Measurements from ENCODE around the gene FFAR2. TPM values are rescaled to one million over a fixed set of nuclear protein-coding genes. Genes with fewer than 3 reads are reported as not detected.

Gene FFAR2
- total and polyA plus RNA-seq, 9 of the 15 experiments (the other 6 are each of a cell fraction or from before 2014, with no cell fraction given): not detected

GRCh38 chr19:35436477-35437405 lies 11.3 kb upstream of the FFAR2 start (continued):
- TF ChIP-seq HDAC3 (IDR thresholded peaks at IDR 0.05; ENCODE audit: borderline replicate concordance, partially characterized antibody): no peak
- TF ChIP-seq GABPB1 (CRISPR knock-in tag; IDR thresholded peaks at IDR 0.05): no peak
- TF ChIP-seq NR2C1 (IDR thresholded peaks at IDR 0.05): no peak
- TF ChIP-seq NR2C1 (tag; IDR thresholded peaks at IDR 0.05): no peak
- no peak for TF ChIP-seq NCOA2 (IDR thresholded peaks at IDR 0.05; ENCODE audit: partially characterized antibody in 2 of 2)
- TF ChIP-seq SOX6 (IDR thresholded peaks at IDR 0.05): peak; percentile 23; the same call in 1 of the 2 replicates
- TF ChIP-seq FOXA3 (CRISPR knock-in tag; conservative IDR thresholded peaks at IDR 0.05 in 1 of 2, IDR thresholded peaks at IDR 0.05 in 1 of 2): no peak
- TF ChIP-seq PRMT5 (CRISPR knock-in tag; IDR thresholded peaks at IDR 0.05): no peak
- TF ChIP-seq, protein P1, sequence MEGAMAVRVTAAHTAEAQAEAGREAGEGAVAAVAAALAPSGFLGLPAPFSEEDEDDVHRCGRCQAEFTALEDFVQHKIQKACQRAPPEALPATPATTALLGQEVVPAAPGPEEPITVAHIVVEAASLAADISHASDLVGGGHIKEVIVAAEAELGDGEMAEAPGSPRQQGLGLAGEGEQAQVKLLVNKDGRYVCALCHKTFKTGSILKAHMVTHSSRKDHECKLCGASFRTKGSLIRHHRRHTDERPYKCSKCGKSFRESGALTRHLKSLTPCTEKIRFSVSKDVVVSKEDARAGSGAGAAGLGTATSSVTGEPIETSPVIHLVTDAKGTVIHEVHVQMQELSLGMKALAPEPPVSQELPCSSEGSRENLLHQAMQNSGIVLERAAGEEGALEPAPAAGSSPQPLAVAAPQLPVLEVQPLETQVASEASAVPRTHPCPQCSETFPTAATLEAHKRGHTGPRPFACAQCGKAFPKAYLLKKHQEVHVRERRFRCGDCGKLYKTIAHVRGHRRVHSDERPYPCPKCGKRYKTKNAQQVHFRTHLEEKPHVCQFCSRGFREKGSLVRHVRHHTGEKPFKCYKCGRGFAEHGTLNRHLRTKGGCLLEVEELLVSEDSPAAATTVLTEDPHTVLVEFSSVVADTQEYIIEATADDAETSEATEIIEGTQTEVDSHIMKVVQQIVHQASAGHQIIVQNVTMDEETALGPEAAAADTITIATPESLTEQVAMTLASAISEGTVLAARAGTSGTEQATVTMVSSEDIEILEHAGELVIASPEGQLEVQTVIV (CRISPR knock-in tag; IDR thresholded peaks at IDR 0.05; ENCODE audit: borderline replicate concordance): no peak
- TF ChIP-seq RFX1 (IDR thresholded peaks at IDR 0.05): no peak
- peak; percentile 86 for TF ChIP-seq BHLHE40 (IDR thresholded peaks at IDR 0.05; ENCODE audit: low read length)
- TF ChIP-seq ZNF316 (IDR thresholded peaks at IDR 0.05): peak; percentile 35; the same call in 1 of the 2 replicates
- TF ChIP-seq JUND (IDR thresholded peaks at IDR 0.05; ENCODE audit: borderline replicate concordance, low read depth, low read length): peak; percentile 88
- TF ChIP-seq JUND (tag; IDR thresholded peaks at IDR 0.05; ENCODE audit: borderline replicate concordance, low read depth, low read length): peak; percentile 84
- TF ChIP-seq FIP1L1 (IDR thresholded peaks at IDR 0.05; ENCODE audit: low read depth, low read length, poor library complexity, severe bottlenecking): no peak
- no peak for TF ChIP-seq ZNF57 (CRISPR knock-in tag; IDR thresholded peaks at IDR 0.05)
- no peak for TF ChIP-seq LCOR (CRISPR knock-in tag; IDR thresholded peaks at IDR 0.05)
- TF ChIP-seq CHD4 (IDR thresholded peaks at IDR 0.05; ENCODE audit: insufficient read depth, insufficient replicate concordance, low read depth, low read length, poor library complexity, severe bottlenecking): no peak
- peak; percentile 85 for TF ChIP-seq SPI1 (IDR thresholded peaks at IDR 0.05; ENCODE audit: borderline replicate concordance, low read depth, low read length)
- no peak for TF ChIP-seq KLF13 (tag; IDR thresholded peaks at IDR 0.05; ENCODE audit: borderline replicate concordance, low read depth)
- no peak for TF ChIP-seq TCF7L2 (IDR thresholded peaks at IDR 0.05; ENCODE audit: low read depth, low read length)
- TF ChIP-seq THRAP3 (IDR thresholded peaks at IDR 0.05; ENCODE audit: borderline replicate concordance): no peak
- TF ChIP-seq GTF3C2 (IDR thresholded peaks at IDR 0.05; ENCODE audit: borderline replicate concordance, extremely low read depth, insufficient read length): no peak
